Esophagus muscularis mucosa (tissue), 4 donors: ENCODE measurements around the gene GLS2. TPM values are rescaled to one million over a fixed set of nuclear protein-coding genes. Genes with fewer than 3 reads are reported as not detected.
"Not testable (repeated sequence)": the region's sequence is repeated elsewhere in the genome, so short reads cannot be mapped to it uniquely, and the experiment has no call there.

ENCODE experiments used
- DNase-seq: peaks from one replicate; pipeline ENCODE4 v3.0.0-alpha.2; 2017; ENCODE audit errors: extremely low spot score
- H3K27ac ChIP-seq, 4 donors: fragments of 200-600 bp; sonication (generic); replicated peaks in 1 of 4; 1 replicate in 3 of 4; 2 replicates in 1 of 4; pipeline ENCODE4 v1.5.1; 2016 to 2019; ENCODE audit warnings: mild to moderate bottlenecking in 1 of 4
- H3K27me3 ChIP-seq, 4 donors: fragments of 200-600 bp; sonication (generic); one replicate each; pipeline versions ENCODE4 v1.5.1 to v1.6.0; 2016 to 2019
- H3K36me3 ChIP-seq, 4 donors: fragments of 200-600 bp; sonication (generic); one replicate each; pipeline ENCODE4 v1.5.1; 2016 to 2019
- H3K4me1 ChIP-seq, 4 donors: fragments of 200-600 bp; sonication (generic); one replicate each; pipeline ENCODE4 v1.5.1; 2016 to 2019
- H3K4me3 ChIP-seq, 4 donors: fragments of 200-600 bp; sonication (generic); 1 replicate in 2 of 4; 2 replicates in 2 of 4; pipeline ENCODE4 v1.5.1; 2016 to 2019; ENCODE audit warnings: mild to moderate bottlenecking in 4 of 4, moderate library complexity in 1 of 4
- H3K9me3 ChIP-seq, 4 donors: fragments of 200-600 bp; sonication (generic); 1 replicate in 3 of 4; 2 replicates in 1 of 4; pipeline ENCODE4 v1.5.1; 2016 to 2019
- CTCF ChIP-seq, 3 experiments: fragments of 200-600 bp in 2 of 3; fragments of 450-650 bp in 1 of 3; sonication (generic) in 2 of 3; IDR thresholded peaks; one replicate each; pipeline ENCODE4 v1.5.1; 2017 to 2019; ENCODE audit warnings: antibody characterized with exemption in 3 of 3, mild to moderate bottlenecking in 2 of 3, moderate library complexity in 1 of 3
- EP300 ChIP-seq: sonication (generic); formaldehyde crosslinking; IDR thresholded peaks from one replicate; pipeline ENCODE4 v1.6.1; 2017; ENCODE audit warnings: antibody characterized with exemption
- POLR2A ChIP-seq: fragments of 450-650 bp; IDR thresholded peaks from one replicate; pipeline ENCODE4 v1.6.1; 2017; ENCODE audit warnings: antibody characterized with exemption, moderate library complexity, mild to moderate bottlenecking, low read depth
- POLR2AphosphoS5 ChIP-seq, 2 donors: sonication (generic); formaldehyde crosslinking; IDR thresholded peaks; one replicate each; pipeline ENCODE4 v1.6.1; 2017; ENCODE audit warnings: antibody characterized with exemption in 2 of 2
- WGBS: methylation state at CpG from one replicate; pipeline ENCODE4 v1.1.5; 2018; 5-methylcytosine and 5-hydroxymethylcytosine counted together
- intact Hi-C: fragments of 100-400 bp; cut with DNase I; formaldehyde crosslinking; loops from one replicate; pipeline ENCODE4 v1.15.1; 2023
- total RNA-seq, 4 donors: library from RNA; depleted of rRNA; stranded (reverse); fragments of >200 nt; gene quantifications; one replicate each; pipeline versions ENCODE4 v1.1.0 to v1.2.1, GENCODE V29; 2016

The GLS2 gene
- total RNA-seq, 4 donors from 2014 or later = 0.97 to 1.0 (median 0.99) TPM; not detected in 1

GRCh38 chr12:56520048-56520447, 32.1 kb upstream of the GLS2 start:
- WGBS = 74% methylated on average over 3 of the region's 3 CpGs
- no peaks in the 10 kb centered on the region for H3K27me3 ChIP-seq
- peak overlapping the region; percentile 13 to 68 (median 62) for H3K4me3 ChIP-seq
- TF ChIP-seq EP300 (peak; percentile 40), POLR2A (no peak), POLR2AphosphoS5 (IDR thresholded peaks at IDR 0.05) (peak; percentile 37 to 46), CTCF (IDR thresholded peaks at IDR 0.05) (no peak)
- H3K9me3 ChIP-seq = no peaks in the 10 kb centered on the region
- H3K4me1 ChIP-seq = peaks cover 8 to 48% (median 36%) of the 10 kb centered on the region in 4 donors
- intact Hi-C loops = loop anchor here (2.0 kb wide), 2 partner anchors 109 to 117 kb away; no protein-coding TSS in a partner anchor
- no peaks in the 10 kb centered on the region for H3K36me3 ChIP-seq
- H3K27ac ChIP-seq = peak overlapping the region; percentile 85 to 92 (median 86)
- DNase-seq = no peak

GRCh38 chr12:56518570-56518969, 30.6 kb upstream of the GLS2 start:
- no peak for TF ChIP-seq EP300
- intact Hi-C loops = no loop called here
- H3K27me3 ChIP-seq = no peaks in the 10 kb centered on the region
- 63% methylated on average over 2 of the region's 2 CpGs for WGBS
- H3K4me1 ChIP-seq = peaks cover 13 to 40% (median 28%) of the 10 kb centered on the region in 4 donors
- H3K4me3 ChIP-seq = no peak overlapping the region
- H3K27ac ChIP-seq = no peak overlapping the region
- H3K9me3 ChIP-seq = no peaks in the 10 kb centered on the region
- no peaks in the 10 kb centered on the region for H3K36me3 ChIP-seq
- no peak for DNase-seq

GRCh38 chr12:56517854-56518253, 29.9 kb upstream of the GLS2 start:
- H3K27ac ChIP-seq = no peak overlapping the region
- intact Hi-C loops = no loop called here
- TF ChIP-seq CTCF (IDR thresholded peaks at IDR 0.05) (no peak), POLR2AphosphoS5 (IDR thresholded peaks at IDR 0.05) (no peak), EP300 (no peak), POLR2A (no peak)
- H3K4me1 ChIP-seq = peaks cover 13 to 33% (median 22%) of the 10 kb centered on the region in 4 donors
- H3K36me3 ChIP-seq = no peaks in the 10 kb centered on the region
- no peak for DNase-seq
- H3K4me3 ChIP-seq = no peak overlapping the region
- H3K27me3 ChIP-seq = no peaks in the 10 kb centered on the region
- 83% methylated on average over 2 of the region's 2 CpGs for WGBS
- H3K9me3 ChIP-seq = no peaks in the 10 kb centered on the region

- H3K27ac ChIP-seq = peak overlapping the region in 1 of 4 donors; percentile 40
- WGBS = 47% methylated on average over 4 of the region's 4 CpGs
- not testable (repeated sequence) for H3K9me3 ChIP-seq, H3K36me3 ChIP-seq, DNase-seq, H3K4me3 ChIP-seq, H3K27me3 ChIP-seq
- H3K4me1 ChIP-seq = peaks cover 6 to 14% (median 8%) of the 10 kb centered on the region in 4 donors
- intact Hi-C loops = loop anchor here (2.0 to 5.0 kb wide), 2 partner anchors 59 to 78 kb away; no protein-coding TSS in a partner anchor
These were observed 26.0 kb upstream of the GLS2 start for GRCh38 chr12:56514014-56514318.

GRCh38 chr12:56510786-56511185, 22.8 kb upstream of the GLS2 start:
- H3K4me3 ChIP-seq = no peak overlapping the region
- TF ChIP-seq CTCF (IDR thresholded peaks at IDR 0.05) = no peak
- no peak for TF ChIP-seq EP300
- TF ChIP-seq POLR2AphosphoS5 (IDR thresholded peaks at IDR 0.05) = no peak
- TF ChIP-seq POLR2A = no peak
- 93% methylated on average over 16 of the region's 16 CpGs for WGBS
- no peak for DNase-seq
- no peaks in the 10 kb centered on the region for H3K36me3 ChIP-seq
- H3K4me1 ChIP-seq = peaks cover 5 to 8% (median 6%) of the 10 kb centered on the region in 4 donors
- intact Hi-C loops = loop anchor here (5.0 kb wide), 1 partner anchor 82 kb away; no protein-coding TSS in a partner anchor
- no peak overlapping the region for H3K27ac ChIP-seq
- no peaks in the 10 kb centered on the region for H3K9me3 ChIP-seq
- H3K27me3 ChIP-seq = no peaks in the 10 kb centered on the region

- H3K9me3 ChIP-seq, H3K27ac ChIP-seq, H3K36me3 ChIP-seq, intact Hi-C loops, H3K4me1 ChIP-seq, H3K27me3 ChIP-seq, H3K4me3 ChIP-seq, DNase-seq: not testable (repeated sequence)
- 84% methylated on average over 13 of the region's 13 CpGs for WGBS
These were observed 11.9 kb upstream of the GLS2 start for GRCh38 chr12:56499879-56500278.

GRCh38 chr12:56499452-56499851, 11.5 kb upstream of the GLS2 start:
- H3K27ac ChIP-seq, H3K4me3 ChIP-seq, H3K4me1 ChIP-seq, intact Hi-C loops, H3K9me3 ChIP-seq, H3K27me3 ChIP-seq, H3K36me3 ChIP-seq, DNase-seq: not testable (repeated sequence)
- 80% methylated on average over 9 of the region's 9 CpGs for WGBS

- H3K4me3 ChIP-seq, H3K27ac ChIP-seq, intact Hi-C loops, H3K4me1 ChIP-seq, H3K27me3 ChIP-seq, H3K36me3 ChIP-seq, DNase-seq, H3K9me3 ChIP-seq: not testable (repeated sequence)
- WGBS = 80% methylated on average over 9 of the region's 14 CpGs
These were observed 10.4 kb upstream of the GLS2 start for GRCh38 chr12:56498126-56498902.
